NCI-H524 treated with DMSO at 0.1 percent for 48 hours (cell line): Measurements from ENCODE around the gene SCAPER.

Experiments
- DNase-seq: peaks from one replicate; lab custom pipeline; 2025; lab: John Stamatoyannopoulos, UW

Gene SCAPER

GRCh38 chr15:76359152-76359551, 546.0 kb downstream of the SCAPER start:
- no peak for DNase-seq

- no peak for DNase-seq
These were observed 546.7 kb downstream of the SCAPER start for GRCh38 chr15:76358453-76358852.

- DNase-seq: no peak
These were observed 550.2 kb downstream of the SCAPER start for GRCh38 chr15:76354823-76355440.

GRCh38 chr15:76353903-76354302, 551.2 kb downstream of the SCAPER start:
- DNase-seq: no peak

- no peak for DNase-seq
These were observed 552.0 kb downstream of the SCAPER start for GRCh38 chr15:76353023-76353577.

- no peak for DNase-seq
These were observed 555.7 kb downstream of the SCAPER start for GRCh38 chr15:76349301-76350070.

GRCh38 chr15:76347482-76348055, 557.6 kb downstream of the SCAPER start:
- no peak for DNase-seq

GRCh38 chr15:76346669-76347481, 558.3 kb downstream of the SCAPER start:
- no peak for DNase-seq

- no peak for DNase-seq
These were observed 559.1 kb downstream of the SCAPER start for GRCh38 chr15:76345880-76346668.

GRCh38 chr15:76345583-76345879, 559.6 kb downstream of the SCAPER start:
- DNase-seq: no peak

GRCh38 chr15:76344893-76345582, 560.1 kb downstream of the SCAPER start:
- DNase-seq: no peak

- no peak for DNase-seq
These were observed 561.7 kb downstream of the SCAPER start for GRCh38 chr15:76343313-76343996.

GRCh38 chr15:76342382-76343201, 562.5 kb downstream of the SCAPER start:
- DNase-seq: no peak

- no peak for DNase-seq
These were observed 563.1 kb downstream of the SCAPER start for GRCh38 chr15:76342058-76342381.

- DNase-seq: no peak
These were observed 563.6 kb downstream of the SCAPER start for GRCh38 chr15:76341366-76342057.

- no peak for DNase-seq
These were observed 564.3 kb downstream of the SCAPER start for GRCh38 chr15:76340803-76341365.

- DNase-seq: no peak
These were observed 564.8 kb downstream of the SCAPER start for GRCh38 chr15:76340198-76340802.
